GM19238 (cell line): ENCODE data around the gene TYMP.
A peak's percentile ranks its signal among the peaks of the same experiment; 100 is the strongest.
"Not testable (repeated sequence)": the region's sequence is repeated elsewhere in the genome, so short reads cannot be mapped to it uniquely, and the experiment has no call there.

Experiments
- DNase-seq: peaks from one replicate; pipeline ENCODE4 v3.0.0; 2011; ENCODE audit warnings: low spot score; ENCODE audit not compliant: insufficient read length

Gene TYMP

GRCh38 chr22:50540381-50540780, 10.6 kb upstream of the TYMP start:
- DNase-seq, result no peak

DNA sequence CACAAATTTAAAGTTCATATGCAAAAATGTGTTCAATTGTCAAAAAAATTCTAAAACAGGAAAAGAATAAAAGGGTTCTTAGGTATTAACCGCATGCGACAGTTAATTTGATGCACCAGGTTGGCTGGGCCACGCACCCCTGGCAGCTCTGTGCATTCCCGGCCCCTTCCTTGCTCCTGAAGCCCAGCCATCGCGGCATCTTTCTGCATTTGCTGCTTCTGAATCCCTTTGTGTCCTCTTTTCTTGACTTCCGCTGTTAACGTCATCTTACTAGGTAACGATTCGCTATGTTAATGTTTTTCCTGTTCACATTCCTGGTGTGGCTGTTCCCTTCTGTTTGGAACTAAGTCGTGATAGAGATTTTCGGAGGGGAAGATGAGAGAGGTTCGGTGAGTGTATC, 8.0 kb upstream of the TYMP start:
- DNase-seq, result no peak

DNA sequence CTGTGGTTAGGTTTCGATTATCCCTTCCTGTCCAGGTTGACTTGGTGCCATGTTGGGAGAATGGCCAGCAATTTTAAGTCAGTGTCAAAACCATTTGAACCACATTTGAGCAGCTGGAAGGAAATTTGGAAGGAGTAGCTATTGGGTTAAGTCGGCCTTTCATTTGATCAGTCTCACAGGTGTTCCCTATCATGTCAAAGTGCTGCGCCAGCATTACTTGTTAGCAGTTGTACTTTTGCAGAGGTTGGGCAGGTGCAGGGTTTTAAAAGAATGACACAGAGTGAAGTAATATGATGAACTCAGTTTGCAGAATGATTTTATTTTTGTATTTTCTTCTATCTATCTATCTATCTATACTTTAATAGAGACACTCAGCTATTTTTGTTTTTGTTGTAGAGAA, 6.4 kb upstream of the TYMP start:
- no peak for DNase-seq

GRCh38 chr22:50535113-50535512, 5.3 kb upstream of the TYMP start:
- DNase-seq, result no peak

DNA sequence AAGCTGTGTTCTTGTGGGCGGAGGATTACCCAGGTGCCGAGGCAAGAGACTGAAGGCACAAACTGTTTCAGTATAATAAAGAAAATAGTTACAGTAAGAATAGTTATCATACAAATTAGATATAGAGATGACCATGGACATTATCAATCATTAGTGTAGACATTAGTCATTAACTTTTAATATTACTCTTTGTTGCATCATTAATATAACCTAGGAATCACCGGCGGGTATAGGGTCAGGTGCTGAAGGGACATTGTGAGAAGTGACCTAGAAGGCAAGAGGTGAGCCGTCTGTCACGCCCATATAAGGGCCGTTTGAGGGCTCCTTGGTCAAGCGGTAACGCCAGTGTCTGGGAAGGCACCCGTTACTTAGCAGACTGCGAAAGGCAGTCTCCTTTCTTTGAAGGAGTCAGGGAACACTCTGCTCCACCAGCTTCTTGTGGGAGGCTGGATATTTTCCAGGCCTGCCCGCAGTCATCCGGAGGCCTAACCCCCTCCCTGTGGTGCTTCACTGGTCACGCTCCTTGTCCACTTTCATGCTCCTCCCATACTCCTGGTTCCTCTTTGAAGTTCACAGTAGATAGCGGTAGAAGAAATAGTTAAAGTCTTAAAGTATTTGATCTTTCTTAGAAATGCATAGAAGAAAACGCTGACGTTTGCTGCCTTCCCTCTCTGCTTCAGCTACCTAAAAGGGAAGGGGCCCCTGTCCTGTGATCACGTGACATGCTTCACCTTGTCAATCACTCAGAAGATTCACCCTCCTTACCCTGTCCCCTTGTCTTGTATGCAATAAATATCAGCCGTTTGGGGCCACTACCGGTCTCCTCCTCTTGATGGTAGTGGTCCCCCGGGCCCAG, 4.3 kb upstream of the TYMP start:
- DNase-seq, result not testable (repeated sequence)

DNA sequence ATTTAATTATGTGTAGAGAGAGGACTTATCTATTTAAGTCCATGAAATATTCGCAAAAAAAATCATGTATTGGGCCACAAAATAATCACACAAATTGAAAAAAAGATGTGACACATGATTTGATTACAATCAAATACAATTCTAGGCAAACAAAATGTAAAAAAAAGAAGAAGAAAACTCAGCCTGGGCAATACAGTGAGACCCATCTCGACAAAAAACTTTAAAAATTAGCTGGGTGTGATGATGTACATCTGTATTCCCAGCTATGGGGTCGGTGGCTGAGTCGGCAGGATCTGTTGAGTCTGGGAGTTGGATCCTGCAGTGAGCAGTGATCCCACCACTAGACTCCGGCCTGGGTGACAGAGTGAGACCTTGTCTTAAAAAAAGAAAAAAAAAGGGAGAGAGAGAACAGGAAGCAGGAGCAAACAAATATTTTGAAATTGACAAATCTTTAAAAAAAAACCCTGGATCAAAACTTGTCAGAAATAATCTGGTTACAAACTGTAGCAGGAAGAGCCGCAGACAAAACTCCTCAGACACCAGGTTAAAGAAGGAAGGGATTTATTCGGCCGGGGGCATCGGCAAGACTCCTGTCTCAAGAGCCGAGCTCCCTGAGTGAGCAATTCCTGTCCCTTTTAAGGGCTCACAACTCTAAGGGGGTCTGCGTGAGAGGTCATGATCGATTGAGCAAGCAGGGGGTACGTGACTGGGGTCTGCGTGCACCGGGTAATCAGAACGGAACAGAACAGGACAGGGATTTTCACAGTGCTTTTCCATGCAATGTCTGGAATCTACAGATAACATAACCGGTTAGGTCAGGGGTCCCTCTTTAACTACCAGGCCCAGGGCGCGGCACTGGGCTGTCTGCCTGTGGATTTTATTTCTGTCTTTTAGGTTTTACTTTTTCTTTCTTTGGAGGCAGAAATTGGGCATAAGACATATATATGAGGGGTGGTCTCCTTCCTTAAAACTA, 3.3 kb upstream of the TYMP start:
- no peak for DNase-seq

DNA sequence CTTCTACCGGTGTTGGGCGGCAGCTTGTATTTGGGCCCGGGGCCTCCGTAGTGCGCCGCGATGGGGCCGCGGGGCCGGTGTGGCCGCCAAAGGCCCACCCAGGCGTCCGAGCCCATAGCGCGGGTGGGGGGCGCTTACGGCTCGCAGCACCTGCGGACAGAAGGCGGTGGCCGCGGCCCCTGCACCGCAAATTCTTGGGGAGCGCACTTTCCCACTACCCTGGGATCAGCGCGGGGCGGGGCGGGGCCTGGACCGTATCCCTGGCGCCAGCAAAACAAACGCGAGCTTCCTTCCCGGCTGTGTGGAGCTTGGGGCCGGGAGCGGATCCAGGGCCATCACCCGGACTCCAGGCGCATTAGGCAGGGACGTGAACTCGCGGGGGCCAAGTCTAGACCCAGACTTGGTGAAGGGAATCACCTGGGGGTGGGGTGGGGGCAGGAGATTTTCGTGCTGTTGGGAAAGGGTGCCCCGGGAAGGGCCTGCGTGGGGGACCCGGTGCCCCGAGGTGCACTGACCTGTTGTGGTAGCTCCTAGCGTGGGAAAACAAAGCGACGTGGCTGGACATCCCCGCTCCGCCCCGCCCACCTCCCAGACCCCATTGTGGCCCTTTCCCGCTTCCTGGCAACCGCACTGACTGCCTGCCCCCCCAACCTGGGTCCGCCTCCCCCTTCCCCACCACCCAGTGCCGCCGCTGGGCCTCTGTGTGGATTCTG, 2.3 kb upstream of the TYMP start:
- no peak for DNase-seq

- peak; percentile 65 for DNase-seq
These were observed 1.7 kb upstream of the TYMP start for GRCh38 chr22:50531546-50531961.

- peak; percentile 76 for DNase-seq
These were observed 1.2 kb upstream of the TYMP start for GRCh38 chr22:50530877-50531545.

DNA sequence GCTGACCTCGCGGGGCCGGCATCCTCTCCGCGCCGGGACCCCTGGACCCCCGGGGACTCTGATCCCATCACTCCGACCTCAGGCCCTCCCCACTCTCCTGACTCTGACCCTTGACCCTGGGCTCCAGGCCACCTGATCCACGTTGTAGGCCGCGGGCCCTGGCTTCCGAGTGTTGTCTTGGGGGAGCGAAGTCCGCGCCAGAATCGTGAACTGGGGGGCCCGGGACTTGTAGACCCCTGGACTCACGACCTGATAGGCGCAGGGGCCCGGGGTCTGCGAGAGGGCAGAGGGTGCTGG, 716 bp upstream of the TYMP start:
- DNase-seq, result no peak

DNA sequence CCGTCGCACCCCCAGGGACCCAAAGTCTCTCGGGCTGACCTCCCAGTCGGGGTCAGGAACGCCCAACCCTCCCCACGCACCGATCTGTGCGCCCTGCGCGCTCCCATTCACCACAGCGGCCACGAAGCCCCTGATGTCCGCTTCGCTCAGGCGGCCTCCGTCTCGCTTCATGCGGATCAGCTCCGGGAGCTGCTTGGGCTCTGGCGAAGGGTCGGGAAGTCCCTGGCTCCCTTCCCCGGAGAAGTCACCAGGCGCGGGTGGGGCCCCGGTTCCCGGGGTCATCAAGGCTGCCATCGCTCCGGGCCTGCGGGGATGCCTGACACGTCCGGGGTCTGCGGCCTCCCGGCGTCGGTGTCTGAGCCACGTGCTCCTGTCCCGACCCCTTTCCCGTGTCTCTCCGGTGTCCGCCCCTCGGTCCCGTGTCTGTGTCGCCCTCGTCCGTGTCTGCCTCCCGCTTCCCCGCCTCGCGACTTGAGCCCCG, 356 bp downstream of the TYMP start:
- DNase-seq, result no peak

GRCh38 chr22:50528682-50529415, 963 bp downstream of the TYMP start:
- no peak for DNase-seq

DNA sequence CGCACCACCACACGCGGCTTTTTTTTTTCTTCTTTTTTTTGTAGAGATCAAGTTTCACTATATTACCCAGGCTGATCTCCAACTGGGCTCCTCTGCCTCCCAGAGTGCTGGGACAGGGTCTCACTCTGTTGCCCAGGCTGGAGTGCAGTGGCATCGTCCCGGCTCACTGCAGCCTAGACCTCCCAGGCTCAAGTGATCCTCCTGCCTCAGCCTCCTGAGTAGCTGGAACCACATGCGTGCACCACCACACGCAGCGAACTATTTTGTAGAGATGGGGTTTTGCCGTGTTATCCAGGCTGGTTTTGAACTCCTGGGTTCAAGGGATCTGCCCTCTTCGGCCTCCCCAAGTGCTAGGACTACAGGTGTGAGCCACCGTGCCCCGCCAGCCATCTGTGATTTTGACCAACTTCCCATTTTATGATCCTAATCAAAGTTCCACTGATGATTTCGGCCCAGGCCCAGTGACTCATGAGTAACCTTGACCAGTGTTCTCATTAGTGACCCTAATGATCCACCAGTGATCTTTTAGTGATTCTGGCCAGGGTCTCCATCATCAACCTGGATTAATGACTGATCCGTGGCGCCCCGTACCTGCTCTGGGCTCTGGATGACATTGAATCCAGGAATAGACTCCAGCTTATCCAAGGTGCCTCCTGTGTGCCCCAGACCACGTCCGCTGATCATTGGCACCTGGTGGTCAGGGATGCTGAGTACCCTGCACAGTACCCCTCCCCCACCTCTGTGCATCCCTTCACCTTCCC, 1.7 kb downstream of the TYMP start:
- no peak for DNase-seq

GRCh38 chr22:50526834-50527801, 2.7 kb downstream of the TYMP start:
- peak; percentile 71 for DNase-seq

DNA sequence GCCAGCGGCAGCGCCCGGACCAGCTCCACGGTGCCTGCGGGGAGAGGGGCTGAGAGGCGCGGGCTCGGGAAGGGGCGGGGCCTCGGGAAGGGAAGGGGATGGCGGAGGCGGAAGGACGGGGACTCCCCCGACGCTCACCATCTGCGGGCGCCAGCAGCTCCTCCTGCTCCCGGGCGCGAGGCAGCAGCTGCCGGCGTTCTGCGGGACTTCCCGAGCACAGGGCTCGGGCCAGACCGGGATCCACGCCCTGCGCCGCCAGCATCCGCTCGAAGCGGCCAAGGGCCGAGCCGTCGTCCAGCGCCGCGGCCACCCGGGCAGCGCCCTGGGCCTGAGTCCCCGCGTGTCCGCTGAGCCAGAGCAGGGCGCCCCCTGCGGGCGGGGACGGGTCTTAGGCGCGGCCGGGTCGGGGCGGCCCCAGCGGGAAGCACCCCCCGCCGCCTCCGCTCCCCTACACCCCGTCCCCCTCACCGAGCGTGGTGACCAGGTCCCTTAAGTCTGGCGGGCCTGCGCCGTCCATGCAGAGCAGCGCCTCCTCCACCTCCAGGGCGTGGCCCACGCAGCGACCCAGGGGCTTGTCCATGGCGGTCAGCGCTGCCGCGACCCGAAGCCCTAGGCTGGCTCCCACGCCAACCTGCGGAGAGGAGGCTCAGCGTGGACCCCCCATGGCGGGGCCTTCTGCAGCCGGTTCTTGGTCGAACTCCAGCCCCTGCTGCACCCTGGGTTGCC, 3.5 kb downstream of the TYMP start:
- DNase-seq, result peak; percentile 87

DNA sequence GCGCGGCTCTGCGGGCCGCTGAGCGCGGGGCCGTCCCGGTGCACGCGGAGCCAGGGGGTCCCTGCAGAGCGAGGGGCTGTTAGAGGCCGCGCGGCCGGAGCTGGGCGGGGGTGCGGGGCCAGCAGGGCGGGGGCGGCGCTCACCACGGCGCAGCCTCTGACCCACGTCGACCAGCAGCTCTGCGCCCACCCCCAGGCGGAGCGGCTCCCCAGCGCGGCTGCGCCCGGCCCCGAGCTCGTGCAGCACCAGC, 4.0 kb downstream of the TYMP start:
- DNase-seq, result peak; percentile 57

GRCh38 chr22:50525104-50525857, 4.5 kb downstream of the TYMP start, which contains the start of gene SCO2:
TSS of gene SCO2 (minus strand) at chr22:50525598. CDS start at chr22:50524411, 1,187 bp downstream.
- DNase-seq, result peak; percentile 98
